B cell (primary cell): ENCODE results near the gene AKIP1. TPM values are rescaled to one million over a fixed set of nuclear protein-coding genes. Genes with fewer than 3 reads are reported as not detected.

ENCODE experiments used
- polyA plus RNA-seq: library from polyadenylated mRNA; depleted of rRNA; stranded (reverse); fragments of >200 nt; gene quantifications from 2 replicates; pipeline ENCODE4 v1.2.3, GENCODE V29; 2012
- small RNA-seq: library from RNA; depleted of rRNA; stranded (forward); fragments of <200 nt; gene quantifications from one replicate; pipeline ENCODE3, GENCODE V24; 2012; ENCODE audit warnings: low replicate concordance, low read depth; ENCODE audit not compliant: insufficient read length
- total RNA-seq, 2 donors: library from RNA; stranded (reverse); fragments of 120-200 nt in 1 of 2; gene quantifications; 1 replicate in 1 of 2; 2 replicates in 1 of 2; pipeline versions ENCODE4 v1.2.3 to v1.2.4, GENCODE V29; 2013 to 2022

The AKIP1 gene
- total and polyA plus RNA-seq, 2 donors (not counting 1 experiment from before 2014, with no cell fraction given) = 2.8 to 10.7 TPM

Small RNAs within 50 kb of the gene (small RNA-seq; reads per million reads assigned to genes)
- not detected for gene RF00019

Other genes with a start within 250 kb of the AKIP1 start
- gene TRIM66, start 228.5 kb upstream of the AKIP1 start, total RNA-seq = 21.1 and 21.4 TPM in 2 replicates
- 8.6 and 11.1 TPM in 2 replicates for gene TRIM66, start 228.5 kb upstream of the AKIP1 start, polyA plus RNA-seq
- 1,369 and 1,473 TPM in 2 replicates for gene RPL27A, start 228.4 kb upstream of the AKIP1 start, total RNA-seq
- gene RPL27A, start 228.4 kb upstream of the AKIP1 start, polyA plus RNA-seq = 918 and 1,009 TPM in 2 replicates
- gene C11orf16, start 21.8 kb downstream of the AKIP1 start, total RNA-seq = not detected in 2 replicates
- gene C11orf16, start 21.8 kb downstream of the AKIP1 start, polyA plus RNA-seq = not detected in 2 replicates
- not detected in 2 replicates for gene ASCL3, start 31.8 kb downstream of the AKIP1 start, total RNA-seq
- not detected in 2 replicates for gene ASCL3, start 31.8 kb downstream of the AKIP1 start, polyA plus RNA-seq
- gene TMEM9B, start 53.3 kb downstream of the AKIP1 start, total RNA-seq = 29.3 and 30.4 TPM in 2 replicates
- gene TMEM9B, start 53.3 kb downstream of the AKIP1 start, polyA plus RNA-seq = 15.0 and 20.0 TPM in 2 replicates
- 0.56 and 0.59 TPM in 2 replicates for gene NRIP3, start 92.8 kb downstream of the AKIP1 start, total RNA-seq
- 0.13 and 1.1 TPM in 2 replicates for gene NRIP3, start 92.8 kb downstream of the AKIP1 start, polyA plus RNA-seq
- gene SCUBE2, start 180.4 kb downstream of the AKIP1 start, total RNA-seq = not detected in 2 replicates
- gene SCUBE2, start 180.4 kb downstream of the AKIP1 start, polyA plus RNA-seq = not detected in 2 replicates